GM18505 (cell line): Measurements from ENCODE around the gene LRRC8D.
"Not testable (repeated sequence)": the region's sequence is repeated elsewhere in the genome, so short reads cannot be mapped to it uniquely, and the experiment has no call there.

Source experiments
- ATAC-seq: cut with Tn5 transposase; IDR thresholded peaks from one replicate; pipeline ENCODE4 v1.9.1; 2021; ENCODE audit not compliant: unreplicated experiment
- POLR2A ChIP-seq: IDR thresholded peaks from 4 replicates; pipeline ENCODE4 v1.6.1; 2011; ENCODE audit warnings: borderline replicate concordance; ENCODE audit not compliant: insufficient read depth, insufficient read length; ENCODE audit errors: extremely low read depth

LRRC8D gene

DNA sequence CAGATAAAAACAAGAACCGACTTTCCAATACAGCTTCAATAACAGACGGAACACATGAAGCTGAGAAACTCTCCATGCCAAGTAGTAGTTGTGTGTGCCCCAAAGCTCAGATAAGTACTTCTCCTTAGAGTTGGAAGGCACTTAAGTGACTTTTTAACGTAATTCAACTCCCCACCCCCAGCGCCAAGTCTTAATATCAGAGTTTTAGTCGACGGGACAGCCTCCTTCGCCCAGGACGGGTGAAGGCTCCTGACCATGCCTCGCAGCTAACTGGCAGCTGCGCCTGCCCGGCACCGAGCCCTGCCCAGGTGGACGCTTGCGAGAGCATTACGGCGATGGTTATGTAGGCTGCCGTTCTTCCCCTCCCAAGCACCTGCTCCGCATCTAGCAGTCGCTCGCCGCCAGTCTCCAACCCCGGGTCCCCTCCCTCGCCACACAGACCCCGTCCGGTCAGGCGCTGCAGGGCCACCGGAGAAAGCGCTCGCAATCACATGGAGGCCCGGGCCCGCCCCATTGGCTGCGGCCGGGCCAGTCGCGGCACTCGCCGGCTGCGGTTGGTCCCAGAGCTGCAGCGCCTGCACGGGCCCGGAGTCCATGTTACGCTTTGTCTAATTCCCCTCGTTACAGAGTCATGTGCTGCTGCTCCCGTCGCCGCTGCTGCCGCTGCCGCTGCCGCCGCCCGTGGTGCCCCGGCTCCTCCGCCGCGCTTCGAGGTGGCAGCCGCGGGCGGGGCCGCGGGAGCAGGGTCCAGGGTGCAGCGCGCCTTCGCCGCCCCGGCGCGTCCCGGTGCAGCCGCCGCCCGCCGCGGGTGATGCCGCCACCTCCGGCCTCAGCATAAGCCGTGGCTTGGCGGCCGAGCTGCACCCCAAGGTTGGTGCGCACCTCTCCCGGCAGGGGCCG, at the start of gene LRRC8D:
Gene LRRC8D, plus strand, starts transcription at position 611 of the 900 bp plus-strand sequence. CDS start 112,037 bp downstream, outside the sequence.
- peak; percentile 76 for ATAC-seq
- TF ChIP-seq POLR2A: peak; percentile 64

DNA sequence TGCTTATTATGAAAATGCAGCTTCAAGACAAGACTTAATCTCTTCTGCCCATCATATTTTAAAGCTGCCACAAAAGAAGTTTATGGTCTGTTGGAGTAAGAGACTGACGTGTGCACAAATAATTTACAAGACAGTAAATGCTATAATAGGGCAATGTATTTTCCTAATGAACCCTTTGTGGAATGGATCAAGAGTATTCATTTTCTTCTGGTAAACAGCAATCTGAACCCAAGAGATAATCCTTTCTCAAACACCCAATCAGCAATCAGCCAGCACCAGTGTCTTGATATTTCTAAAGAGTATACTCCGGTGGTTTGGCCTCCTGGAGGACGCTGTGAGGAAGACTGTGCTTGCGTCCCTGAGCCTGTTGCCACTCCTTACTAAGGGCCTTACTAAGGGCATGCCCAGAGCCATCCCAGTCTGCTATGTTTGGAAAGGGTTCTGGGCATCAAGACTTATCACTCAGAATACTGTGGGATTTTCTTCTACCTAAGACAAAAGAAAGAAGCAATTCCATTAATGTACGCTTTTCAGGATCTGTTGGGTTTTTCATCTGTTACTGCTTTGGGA, 48.8 kb upstream of the LRRC8D start:
- no peak for TF ChIP-seq POLR2A
- no peak for ATAC-seq

DNA sequence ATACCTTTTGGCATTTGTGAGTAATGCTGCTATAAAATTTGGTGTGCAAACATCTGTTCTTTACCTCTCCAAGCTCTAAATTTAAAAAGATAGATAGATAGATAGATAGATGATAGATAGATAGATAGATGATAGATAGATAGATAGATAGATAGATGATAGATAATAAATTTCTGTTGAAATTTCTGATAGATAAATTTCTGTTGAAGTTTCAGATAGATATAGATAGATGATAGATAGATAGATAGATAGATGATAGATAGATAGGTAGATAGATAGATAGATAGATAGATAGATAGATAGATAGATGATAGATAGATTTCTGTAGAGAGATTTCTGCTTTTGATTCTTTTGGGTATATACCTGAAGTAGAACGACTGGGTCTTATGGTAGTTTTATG, 44.7 kb upstream of the LRRC8D start:
- ATAC-seq: not testable (repeated sequence)

DNA sequence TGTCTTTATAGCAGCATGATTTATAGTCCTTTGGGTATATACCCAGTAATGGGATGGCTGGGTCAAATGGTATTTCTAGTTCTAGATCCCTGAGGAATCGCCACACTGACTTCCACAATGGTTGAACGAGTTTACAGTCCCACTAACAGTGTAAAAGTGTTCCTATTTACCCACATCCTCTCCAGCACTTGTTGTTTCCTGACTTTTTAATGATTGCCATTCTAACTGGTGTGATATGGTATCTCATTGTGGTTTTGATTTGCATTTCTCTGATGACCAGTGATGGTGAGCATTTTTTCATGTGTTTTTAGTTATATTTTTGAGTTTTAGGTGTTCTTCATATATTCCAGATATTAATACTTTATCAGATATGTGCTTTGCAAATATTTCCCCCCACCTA, 43.6 kb upstream of the LRRC8D start:
- ATAC-seq: not testable (repeated sequence)

DNA sequence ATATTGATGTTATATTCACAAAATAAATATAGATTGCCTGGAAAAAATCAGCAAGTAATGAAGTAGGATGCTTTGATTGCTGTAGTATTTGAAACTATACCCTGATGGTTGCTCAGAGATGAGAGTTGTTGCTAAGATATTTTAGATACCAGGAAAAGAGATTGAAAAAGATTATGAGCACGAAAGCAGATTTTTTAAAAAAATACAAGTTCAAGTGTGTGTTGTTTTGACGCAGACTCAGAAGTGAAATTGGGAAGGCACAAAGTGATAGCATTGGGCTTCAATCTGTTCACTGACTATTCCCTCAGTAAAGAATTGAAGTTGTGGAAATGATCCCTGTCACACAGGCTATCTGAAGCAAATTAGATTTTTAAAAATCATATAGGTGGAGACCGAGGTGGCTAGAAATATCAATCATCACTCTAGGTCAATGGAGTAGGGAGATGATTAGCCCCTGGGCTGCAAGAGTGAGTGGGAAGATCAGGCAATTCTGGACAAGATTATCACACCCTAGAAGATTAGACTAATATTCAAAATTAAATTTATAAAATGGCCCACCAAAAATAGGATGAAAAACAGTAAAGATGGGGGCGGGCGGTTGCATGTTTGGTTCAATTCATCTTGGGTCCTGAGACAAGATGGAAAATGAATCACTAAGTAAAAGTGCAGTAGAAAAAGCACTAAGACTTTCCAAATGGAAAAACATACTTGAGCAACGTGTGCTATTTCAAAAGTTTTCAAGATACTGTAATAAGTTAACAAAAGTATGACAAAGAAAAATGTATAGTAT, 41.5 kb upstream of the LRRC8D start:
- no peak for ATAC-seq

DNA sequence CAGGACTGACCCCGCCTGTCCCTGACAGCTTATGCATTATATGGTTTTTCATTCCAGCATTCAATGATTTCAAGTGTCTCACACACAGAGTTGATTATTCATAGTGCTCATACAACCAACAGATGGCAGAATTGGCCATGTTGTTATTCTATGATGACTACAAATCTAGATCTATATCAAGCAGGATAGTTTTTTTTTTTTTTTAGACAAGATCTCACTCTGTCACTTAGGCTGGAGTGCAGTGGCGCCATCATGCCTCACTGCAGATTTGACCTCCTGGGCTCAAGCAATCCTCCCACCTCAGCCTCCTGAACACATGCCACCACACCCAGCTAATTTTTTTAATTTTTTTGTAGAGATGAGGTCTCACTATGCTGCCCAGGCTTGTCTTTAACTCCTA, 40.1 kb upstream of the LRRC8D start:
- no peak for TF ChIP-seq POLR2A
- no peak for ATAC-seq

More for the DNA sequence above, 41.5 kb upstream of the LRRC8D start:
- no peak for TF ChIP-seq POLR2A

DNA sequence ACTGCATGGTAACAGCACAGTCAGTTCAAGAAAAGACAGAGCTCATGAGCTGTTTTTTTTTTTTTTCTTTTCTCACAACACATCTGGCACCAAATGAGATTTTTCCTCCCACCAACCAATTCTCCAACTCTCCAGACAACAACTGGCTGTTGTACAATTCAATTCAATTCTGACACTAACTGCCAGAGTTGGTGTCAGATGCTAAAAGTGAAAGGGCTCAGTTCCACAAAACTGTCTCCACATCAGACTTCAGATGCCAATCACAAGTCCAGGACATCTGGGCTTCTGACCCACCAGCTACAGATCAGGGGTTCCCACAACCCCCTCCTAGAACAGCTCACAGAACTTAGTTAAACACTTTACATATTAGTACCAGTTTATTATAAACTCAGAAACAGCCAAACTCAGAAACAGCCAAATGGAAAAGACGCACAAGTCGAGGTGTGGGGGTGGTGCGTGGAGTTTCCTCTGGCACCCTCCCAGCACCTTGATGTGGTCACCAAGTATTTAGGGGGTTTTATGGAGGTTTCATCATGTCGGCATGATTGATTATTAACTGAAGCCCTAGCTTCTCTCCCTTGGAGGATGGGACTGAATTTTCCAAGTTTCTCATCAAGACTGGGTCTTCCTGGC, 39.2 kb upstream of the LRRC8D start:
- peak; percentile 90 for ATAC-seq
- no peak for TF ChIP-seq POLR2A

DNA sequence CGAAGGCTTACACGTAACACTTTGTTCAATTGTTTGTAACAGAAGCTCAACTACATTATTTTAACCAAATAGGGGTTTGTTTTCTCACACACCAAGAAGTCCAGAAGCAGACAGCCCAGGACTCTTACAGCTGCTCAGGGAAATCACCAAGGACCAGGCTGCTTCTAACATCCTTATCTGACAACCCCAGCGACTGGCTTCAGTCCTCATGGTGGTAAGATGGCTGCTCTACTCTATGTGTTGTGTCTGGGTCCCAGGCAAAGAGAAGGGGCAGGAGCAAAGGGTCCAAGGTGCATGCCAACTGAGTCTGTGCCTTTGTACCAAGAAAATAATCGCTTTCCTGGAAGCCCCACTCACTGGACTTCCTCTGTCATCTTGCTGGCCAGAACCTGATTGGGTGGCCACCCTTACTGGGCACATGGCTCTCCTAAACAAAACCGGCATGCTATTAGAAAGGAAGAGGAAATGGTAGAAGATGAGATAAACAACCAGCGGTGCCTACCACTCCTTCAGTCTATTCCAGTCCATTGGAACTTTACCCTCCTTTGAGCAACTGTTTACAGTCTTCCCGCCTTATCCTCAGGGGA, 34.1 kb upstream of the LRRC8D start:
- no peak for TF ChIP-seq POLR2A
- no peak for ATAC-seq

DNA sequence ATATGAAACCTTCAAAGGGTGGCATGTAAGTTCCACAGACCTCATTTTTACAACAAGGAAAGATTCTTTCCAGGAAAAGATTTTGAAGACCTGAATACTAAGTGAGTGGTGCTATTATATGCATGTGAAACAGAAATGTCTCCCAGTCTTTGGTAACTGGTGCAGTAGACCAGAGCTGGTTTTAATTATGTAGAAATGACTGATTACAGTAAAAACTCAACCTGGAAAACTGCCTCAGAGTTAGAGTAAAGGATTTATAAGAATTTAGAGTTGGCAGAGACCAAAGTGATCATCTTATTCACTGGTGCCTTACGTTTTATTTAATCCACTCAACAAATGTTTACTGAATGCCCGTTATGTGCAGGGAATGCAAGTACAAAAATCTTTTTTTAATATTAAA, 30.2 kb upstream of the LRRC8D start:
- no peak for TF ChIP-seq POLR2A
- ATAC-seq: no peak

DNA sequence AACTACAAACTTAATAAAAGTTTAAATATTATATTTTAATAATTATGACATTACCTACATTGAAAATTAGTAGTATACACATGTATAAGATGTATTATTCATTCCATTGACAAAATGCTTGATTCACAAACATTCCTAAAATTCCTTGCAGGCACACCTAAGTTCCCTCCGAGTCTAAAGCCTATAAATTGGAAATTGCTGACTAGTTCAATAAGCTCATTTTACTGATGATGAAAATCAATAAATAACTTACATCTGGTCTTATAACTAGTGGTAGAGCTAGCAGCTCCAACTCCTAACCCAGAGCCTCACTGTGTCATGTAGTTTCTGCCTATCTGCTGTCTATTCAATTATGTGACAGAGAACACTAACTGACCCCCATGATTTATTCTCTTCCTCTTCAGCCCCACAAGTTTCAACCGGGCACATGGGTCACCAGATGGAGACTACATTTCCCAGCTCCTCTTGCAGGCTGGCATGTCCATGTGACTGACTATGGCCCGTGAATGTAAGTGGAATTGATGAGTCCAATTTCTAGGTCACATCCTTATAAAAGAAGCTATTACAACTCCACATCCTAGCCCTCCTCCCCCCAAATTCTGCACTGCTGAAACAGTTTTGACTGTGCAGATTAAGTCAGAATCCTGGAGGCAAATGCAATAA, 29.6 kb upstream of the LRRC8D start:
- ATAC-seq: no peak
- TF ChIP-seq POLR2A: no peak

DNA sequence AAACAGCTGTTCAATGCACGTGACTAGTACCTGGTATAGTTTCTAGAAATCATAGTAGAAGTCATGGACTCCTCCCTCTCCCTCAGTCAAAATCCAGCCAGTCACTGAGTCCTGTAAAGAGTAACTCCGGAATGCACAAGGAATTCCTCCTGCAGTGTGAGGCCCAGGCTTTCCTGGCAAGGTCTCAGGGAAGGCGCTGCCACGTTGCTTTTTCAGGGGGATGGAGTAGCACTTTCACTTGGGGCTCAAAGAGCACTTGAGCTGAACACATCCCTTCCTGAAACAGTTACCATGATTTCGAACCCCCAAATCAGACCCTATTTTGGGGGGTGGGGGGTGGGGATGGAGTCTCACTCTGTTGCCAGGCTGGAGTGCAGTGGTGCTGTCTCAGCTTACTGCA, 26.4 kb upstream of the LRRC8D start:
- no peak for ATAC-seq
- TF ChIP-seq POLR2A: no peak

DNA sequence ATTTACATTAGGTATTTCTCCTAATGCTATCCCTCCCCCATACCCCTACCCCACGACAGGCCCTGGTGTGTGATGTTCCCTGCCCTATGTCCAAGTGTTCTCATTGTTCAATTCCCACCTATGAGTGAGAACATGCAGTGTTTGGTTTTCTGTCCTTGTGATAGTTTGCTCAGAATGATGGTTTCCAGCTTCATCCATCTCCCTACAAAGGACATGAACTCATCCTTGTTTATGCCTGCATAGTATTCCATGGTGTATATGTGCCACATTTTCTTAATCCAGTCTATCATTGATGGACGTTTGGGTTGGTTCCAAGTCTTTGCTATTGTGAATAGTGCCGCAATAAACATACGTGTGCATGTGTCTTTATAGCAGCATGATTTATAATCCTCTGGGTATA, 25.3 kb upstream of the LRRC8D start:
- not testable (repeated sequence) for ATAC-seq

DNA sequence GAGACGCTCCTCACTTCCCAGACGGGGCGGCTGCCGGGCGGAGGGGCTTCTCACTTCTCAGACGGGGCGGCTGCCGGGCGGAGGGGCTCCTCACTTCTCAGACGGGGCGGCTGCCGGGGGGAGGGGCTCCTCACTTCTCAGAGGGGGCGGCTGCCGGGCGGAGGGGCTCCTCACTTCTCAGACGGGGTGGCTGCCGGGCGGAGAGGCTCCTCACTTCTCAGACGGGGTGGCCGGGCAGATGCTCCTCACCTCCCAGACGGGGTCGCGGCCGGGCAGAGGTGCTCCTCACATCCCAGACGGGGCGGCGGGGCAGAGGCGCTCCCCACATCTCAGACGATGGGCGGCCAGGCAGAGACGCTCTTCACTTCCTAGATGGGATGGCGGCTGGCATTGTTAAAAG, 23.0 kb upstream of the LRRC8D start:
- not testable (repeated sequence) for ATAC-seq
